Astrocyte of the cerebellum (primary cell): Measurements from ENCODE around the gene NEK10.

ENCODE experiments used
- DNase-seq: peaks from one replicate; pipeline ENCODE4 v3.0.0-alpha.2; 2011; ENCODE audit warnings: low read depth
- H3K4me3 ChIP-seq: 2 replicates; pipeline ENCODE4 v1.5.1; 2011; ENCODE audit warnings: mild to moderate bottlenecking, low read depth, low read length, moderate library complexity
- in situ Hi-C: cut with HindIII; loops from 2 replicates; pipeline ENCODE4 v1.10.0; 2017; ENCODE audit warnings: low sequenced_read_pairs
- TF ChIP-seq, protein P1 (sequence below): IDR thresholded peaks from 2 replicates; pipeline ENCODE4 v1.5.1; 2012; ENCODE audit warnings: low read length, low read depth, moderate library complexity, mild to moderate bottlenecking; ENCODE audit errors: missing control alignments

Gene NEK10

GRCh38 chr3:27221264-27221932 lies 147.8 kb downstream of the NEK10 start:
- no peak for DNase-seq
- in situ Hi-C loops: no loop called here
- H3K4me3 ChIP-seq: no peak overlapping the region
- TF ChIP-seq, protein P1, sequence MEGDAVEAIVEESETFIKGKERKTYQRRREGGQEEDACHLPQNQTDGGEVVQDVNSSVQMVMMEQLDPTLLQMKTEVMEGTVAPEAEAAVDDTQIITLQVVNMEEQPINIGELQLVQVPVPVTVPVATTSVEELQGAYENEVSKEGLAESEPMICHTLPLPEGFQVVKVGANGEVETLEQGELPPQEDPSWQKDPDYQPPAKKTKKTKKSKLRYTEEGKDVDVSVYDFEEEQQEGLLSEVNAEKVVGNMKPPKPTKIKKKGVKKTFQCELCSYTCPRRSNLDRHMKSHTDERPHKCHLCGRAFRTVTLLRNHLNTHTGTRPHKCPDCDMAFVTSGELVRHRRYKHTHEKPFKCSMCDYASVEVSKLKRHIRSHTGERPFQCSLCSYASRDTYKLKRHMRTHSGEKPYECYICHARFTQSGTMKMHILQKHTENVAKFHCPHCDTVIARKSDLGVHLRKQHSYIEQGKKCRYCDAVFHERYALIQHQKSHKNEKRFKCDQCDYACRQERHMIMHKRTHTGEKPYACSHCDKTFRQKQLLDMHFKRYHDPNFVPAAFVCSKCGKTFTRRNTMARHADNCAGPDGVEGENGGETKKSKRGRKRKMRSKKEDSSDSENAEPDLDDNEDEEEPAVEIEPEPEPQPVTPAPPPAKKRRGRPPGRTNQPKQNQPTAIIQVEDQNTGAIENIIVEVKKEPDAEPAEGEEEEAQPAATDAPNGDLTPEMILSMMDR: no peak

- H3K4me3 ChIP-seq: no peak overlapping the region
- in situ Hi-C loops: no loop called here
- DNase-seq: no peak
- TF ChIP-seq, protein P1: no peak
Observed at GRCh38 chr3:27220166-27220565, 149.0 kb downstream of the NEK10 start.

- DNase-seq: no peak
- H3K4me3 ChIP-seq: no peak overlapping the region
- in situ Hi-C loops: no loop called here
- TF ChIP-seq, protein P1: no peak
Observed at GRCh38 chr3:27219127-27219845, 149.9 kb downstream of the NEK10 start.

DNA sequence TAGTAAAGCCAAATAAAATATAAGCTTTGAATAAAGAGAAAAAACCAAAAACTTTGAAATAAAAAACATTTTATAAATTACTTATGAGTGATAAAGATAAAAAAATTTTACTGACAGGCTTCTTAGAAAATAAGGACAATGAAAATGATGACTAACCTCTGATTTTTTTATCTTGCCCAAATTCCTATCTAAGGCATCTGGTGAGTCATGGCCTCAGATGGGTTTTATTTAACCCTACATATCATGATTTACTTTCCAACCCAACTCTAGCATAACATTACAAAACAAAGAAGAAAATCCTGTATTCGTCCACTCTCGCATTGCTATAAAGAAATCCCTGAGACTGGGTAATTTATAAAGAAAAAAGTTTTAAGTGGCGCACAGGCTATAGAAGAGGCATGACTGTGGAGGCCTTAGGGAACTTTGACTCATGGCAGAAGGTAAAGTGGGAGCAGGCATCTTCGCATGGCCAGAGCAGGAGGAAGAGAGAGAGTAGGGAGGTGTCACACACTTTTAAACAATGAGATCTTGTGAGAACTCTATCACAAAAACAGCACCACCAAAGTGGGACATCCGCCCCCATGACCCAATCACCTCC lies 152.1 kb downstream of the NEK10 start:
- no peak overlapping the region for H3K4me3 ChIP-seq
- TF ChIP-seq, protein P1: no peak
- peak; percentile 12 for DNase-seq
- in situ Hi-C loops: no loop called here

DNA sequence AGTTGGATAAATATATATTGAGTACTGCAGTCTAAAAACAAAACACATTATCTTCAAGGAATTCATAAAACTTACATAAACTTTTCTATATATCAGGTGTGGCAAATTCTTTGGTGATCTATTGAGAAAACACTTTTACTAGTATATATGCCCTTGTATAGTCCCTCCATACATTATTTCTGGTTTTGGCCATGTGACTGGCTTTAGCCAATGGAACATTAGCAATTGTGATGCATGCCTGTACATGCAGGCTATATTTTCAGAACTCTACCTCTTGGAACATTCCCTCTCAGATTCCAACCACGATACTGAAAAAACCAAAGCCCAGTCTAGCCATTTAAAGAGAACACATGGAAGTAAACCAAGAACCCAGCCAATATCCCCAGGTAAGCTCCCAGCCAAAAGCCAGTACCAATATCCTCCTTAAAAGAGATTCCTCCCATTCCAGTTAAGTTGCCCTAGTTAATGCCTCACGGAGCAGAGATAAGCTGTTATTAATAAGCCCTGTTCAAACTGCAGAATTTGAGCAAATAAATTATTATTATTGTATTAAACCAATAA lies 152.8 kb downstream of the NEK10 start:
- H3K4me3 ChIP-seq: no peak overlapping the region
- in situ Hi-C loops: no loop called here
- TF ChIP-seq, protein P1: no peak
- no peak for DNase-seq

DNA sequence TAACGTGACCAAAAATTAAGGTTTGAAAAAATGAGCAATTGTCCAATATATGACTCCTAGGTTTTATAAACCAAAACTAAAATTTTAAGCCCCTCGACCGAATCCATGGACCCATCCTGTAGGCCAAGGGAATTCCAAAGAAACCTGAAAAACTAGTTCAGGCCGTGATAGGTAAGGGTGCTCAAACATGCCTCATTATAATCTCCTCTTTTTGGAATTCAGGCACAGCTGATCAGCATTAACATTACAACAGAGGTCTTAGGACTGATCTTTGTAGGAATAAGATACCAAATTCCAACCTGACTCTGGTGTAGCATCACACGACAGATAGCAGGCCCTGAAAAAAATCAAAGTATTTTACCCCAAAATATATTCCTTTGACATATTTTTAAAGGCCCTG lies 155.7 kb downstream of the NEK10 start:
- H3K4me3 ChIP-seq: no peak overlapping the region
- DNase-seq: no peak
- in situ Hi-C loops: no loop called here
- TF ChIP-seq, protein P1: no peak
